GM12878 (cell line): Measurements from ENCODE around the gene ZBED4. TPM values are rescaled to one million over a fixed set of nuclear protein-coding genes. Genes with fewer than 3 reads are reported as not detected.

Source experiments
- ASH2L ChIP-seq: fragments of 300-600, 200-600 bp; sonication (generic); IDR thresholded peaks from 2 replicates; pipeline ENCODE4 v1.6.1; 2017; ENCODE audit warnings: low read depth, mild to moderate bottlenecking, borderline replicate concordance
- ATF2 ChIP-seq: IDR thresholded peaks from 2 replicates; pipeline ENCODE4 v1.6.1; 2012; ENCODE audit warnings: low read length, inconsistent platforms
- CBX5 ChIP-seq: sonication (generic); IDR thresholded peaks from 2 replicates; pipeline ENCODE4 v1.6.1; 2016; ENCODE audit warnings: low read depth, moderate library complexity, mild to moderate bottlenecking, inconsistent platforms
- CHD1 ChIP-seq: IDR thresholded peaks from 2 replicates; pipeline ENCODE4 v1.6.1; 2012; ENCODE audit warnings: low read depth, low read length, improper control_type of control experiment
- CREM ChIP-seq: IDR thresholded peaks from 2 replicates; pipeline ENCODE4 v1.6.1; 2014; ENCODE audit warnings: antibody characterized with exemption, low read depth
- EGR1 ChIP-seq, 2 experiments: IDR thresholded peaks; 1 replicate in 1 of 2; 2 replicates in 1 of 2; pipeline ENCODE4 v1.6.1; 2011 to 2012; ENCODE audit warnings: low read depth in 2 of 2, low read length in 2 of 2, borderline replicate concordance in 1 of 2, mild to moderate bottlenecking in 1 of 2, moderate library complexity in 1 of 2
- GABPA ChIP-seq: IDR thresholded peaks from 2 replicates; pipeline ENCODE4 v1.6.1; 2014; ENCODE audit warnings: antibody characterized with exemption, low read depth, mild to moderate bottlenecking, inconsistent platforms
- HDAC2 ChIP-seq: fragments of 200-600 bp; sonication (generic); IDR thresholded peaks from 2 replicates; pipeline ENCODE4 v1.6.1; 2017
- KDM1A ChIP-seq: fragments of 200-600 bp; sonication (generic); IDR thresholded peaks from 2 replicates; pipeline ENCODE4 v1.6.1; 2016; ENCODE audit warnings: borderline replicate concordance
- MLLT1 ChIP-seq: fragments of 450-650 bp; IDR thresholded peaks from 2 replicates; pipeline ENCODE4 v1.6.1; 2016; ENCODE audit warnings: mild to moderate bottlenecking
- MTA3 ChIP-seq: IDR thresholded peaks from 2 replicates; pipeline ENCODE4 v1.6.1; 2012; ENCODE audit warnings: low read length, inconsistent platforms, borderline replicate concordance
- MXI1 ChIP-seq: fragments of 150-350 bp; IDR thresholded peaks from 2 replicates; pipeline ENCODE4 v1.6.1; 2011; ENCODE audit warnings: low read depth, mild to moderate bottlenecking, inconsistent platforms, low read length, improper control_type of control experiment
- NRF1 ChIP-seq: conservative IDR thresholded peaks from 2 replicates; pipeline ENCODE4 v1.6.1; 2011; ENCODE audit warnings: mild to moderate bottlenecking, low read depth, low read length, improper control_type of control experiment
- PKNOX1 ChIP-seq: fragments of 450-650 bp; IDR thresholded peaks from 2 replicates; pipeline ENCODE4 v1.6.1; 2016; ENCODE audit warnings: mild to moderate bottlenecking
- POU2F2 ChIP-seq: IDR thresholded peaks from 3 replicates; pipeline ENCODE4 v1.6.1; 2011; ENCODE audit warnings: low read depth, mild to moderate bottlenecking, low read length, borderline replicate concordance
- PRDM15 ChIP-seq: fragments of 450-650 bp; formaldehyde crosslinking; IDR thresholded peaks from 2 replicates; pipeline ENCODE4 v1.4.0; 2020; ENCODE audit warnings: mild to moderate bottlenecking, moderate library complexity
- SIN3A ChIP-seq: IDR thresholded peaks from 2 replicates; pipeline ENCODE4 v1.6.1; 2012; ENCODE audit warnings: low read depth, low read length, improper control_type of control experiment
- SMARCA5 ChIP-seq: fragments of 450-650 bp; IDR thresholded peaks from 2 replicates; pipeline ENCODE4 v1.6.1; 2017; ENCODE audit warnings: mild to moderate bottlenecking
- SMC3 ChIP-seq: IDR thresholded peaks from 2 replicates; pipeline ENCODE4 v1.6.1; 2011; ENCODE audit warnings: low read length, improper control_type of control experiment, borderline replicate concordance
- YY1 ChIP-seq: IDR thresholded peaks from 2 replicates; pipeline ENCODE4 v1.6.1; 2011; ENCODE audit warnings: low read depth, mild to moderate bottlenecking, low read length
- ZSCAN29 ChIP-seq: fragments of 450-650 bp; IDR thresholded peaks from 2 replicates; pipeline ENCODE4 v1.6.1; 2017; ENCODE audit warnings: mild to moderate bottlenecking, moderate library complexity
- polyA plus RNA-seq, 11 experiments: library from polyadenylated mRNA; depleted of rRNA in 4 of 11; unstranded in 6 of 11; stranded (reverse) in 5 of 11; fragments of >200 nt; fragmentation: Nextera tagmentation in 4 of 11; fragmentation: Illumina TruSeq in 1 of 11; extraction: Ambion mirVana in 4 of 11; extraction: Trizol in 1 of 11; gene quantifications; 1 replicate in 1 of 11; 2 replicates in 10 of 11; pipeline versions ENCODE4 v1.2.1 to v1.2.3, GENCODE V29; 2011 to 2016; ENCODE audit warnings: inconsistent platforms in 2 of 11, missing spikeins in 2 of 11, low read depth in 1 of 11
- total RNA-seq, 4 experiments: library from RNA; depleted of rRNA in 3 of 4; stranded (reverse); fragments of >200 nt in 3 of 4; fragmentation: Illumina TruSeq in 1 of 4; extraction: Trizol in 1 of 4; gene quantifications; 2 replicates each; pipeline versions ENCODE4 v1.2.1 to v1.2.3, GENCODE V29; 2013 to 2021

ZBED4 gene
- total and polyA plus RNA-seq, 10 of the 15 experiments (the other 5 are each of a cell fraction or from before 2014, with no cell fraction given) = 2.3 to 21.6 (median 12.8) TPM

- no peak for TF ChIP-seq GABPA
- TF ChIP-seq PKNOX1 = no peak
- TF ChIP-seq ZSCAN29 = no peak
- peak; percentile 50; the same call in 1 of the 2 replicates for TF ChIP-seq SMARCA5
- TF ChIP-seq ASH2L = no peak
- no peak for TF ChIP-seq PRDM15
- TF ChIP-seq MXI1 = peak; percentile 41; the same call in 1 of the 2 replicates
- TF ChIP-seq SIN3A = no peak; the same call in 1 of the 2 replicates
- TF ChIP-seq POU2F2 = peak; percentile 14; the same call in 1 of the 3 replicates
- TF ChIP-seq YY1 = peak; percentile 99
- no peak for TF ChIP-seq CREM
- TF ChIP-seq ATF2 = no peak
- no peak for TF ChIP-seq CHD1
- no peak for TF ChIP-seq CBX5
- TF ChIP-seq HDAC2 = no peak
- TF ChIP-seq KDM1A = no peak
- no peak for TF ChIP-seq MLLT1
- peak; percentile 50 for TF ChIP-seq NRF1
- no peak for TF ChIP-seq SMC3
- no peak for TF ChIP-seq MTA3
- peak in 1 of 2 experiments; percentile 72; a peak in 1 of 3 replicates for TF ChIP-seq EGR1 (IDR thresholded peaks at IDR 0.05; ENCODE audit: borderline replicate concordance in 1 of 2, low read depth in 2 of 2, low read length in 2 of 2)
Measured at GRCh38 chr22:49917974-49918910, 64.6 kb downstream of the ZBED4 start, which contains the start of the genes ALG12 and CRELD2 (continued).
